ENCODE results near the gene PBX3. TPM values are rescaled to one million over a fixed set of nuclear protein-coding genes. Genes with fewer than 3 reads are reported as not detected.

PBX3 gene
- total RNA-seq, 1 experiment from 2014 or later: 46.0 TPM

- H3K56ac ChIP-seq (ENCODE audit: insufficient read length, low read depth, low read length): no peak overlapping the region
These were observed 58.4 kb downstream of the PBX3 start for GRCh38 chr9:125805586-125805985.

More at GRCh38 chr9:125805586-125805985, 58.4 kb downstream of the PBX3 start:
- no peak overlapping the region for H3K27ac Mint-ChIP-seq
- Histone ChIP-seq H3K9ac (ENCODE audit: extremely low read depth, insufficient read length, low read length) (no peak overlapping the region), H3K4ac (ENCODE audit: low read depth, low read length) (no peak overlapping the region), H3K27ac (ENCODE audit: insufficient read length, low read depth, low read length) (no peak overlapping the region), H2BK120ac (ENCODE audit: low read depth, low read length, poor library complexity, severe bottlenecking) (no peak overlapping the region), H4K91ac (ENCODE audit: insufficient read length, low read depth, low read length) (no peak overlapping the region), H3K79me1 (ENCODE audit: insufficient read depth, low read depth, low read length, poor library complexity, severe bottlenecking) (peaks cover 7% of the 10 kb centered on the region), H3K9me3 (ENCODE audit: control insufficient read depth, low read depth, low read length) (no peaks in the 10 kb centered on the region), H3T11ph (ENCODE audit: low read length) (no peak overlapping the region), H4K8ac (replicated peaks; ENCODE audit: insufficient read length, low read depth, low read length) (no peak overlapping the region), H4K20me1 (ENCODE audit: control insufficient read depth, insufficient read depth, insufficient read length) (no peaks in the 10 kb centered on the region), H3K4me2 (ENCODE audit: insufficient read depth, insufficient read length, low read length) (no peak overlapping the region), H2BK12ac (ENCODE audit: insufficient read length, low read depth, low read length) (no peak overlapping the region), H3K18ac (ENCODE audit: insufficient read length, low read depth, low read length) (no peak overlapping the region), H2BK5ac (ENCODE audit: insufficient read length, low read length) (no peak overlapping the region), H3K23ac (ENCODE audit: insufficient read length, low read depth, low read length) (no peak overlapping the region), H2AFZ (ENCODE audit: low read length) (no peak overlapping the region), H2BK15ac (ENCODE audit: low read depth, low read length) (no peak overlapping the region), H2BK20ac (ENCODE audit: low read depth, low read length, poor library complexity, severe bottlenecking) (no peak overlapping the region), H3K79me2 (ENCODE audit: insufficient read depth, low read length) (peaks cover under 1% of the 10 kb centered on the region; the same call in 1 of the 2 replicates), H3K4me1 (ENCODE audit: insufficient read depth, low read length) (no peaks in the 10 kb centered on the region), H3K23me2 (ENCODE audit: insufficient read length, low read depth, low read length, poor library complexity, severe bottlenecking) (no peaks in the 10 kb centered on the region), H4K5ac (ENCODE audit: insufficient read length, low read depth, low read length) (no peak overlapping the region), H3K14ac (ENCODE audit: insufficient read depth, low read length) (no peak overlapping the region), H2AK5ac (ENCODE audit: insufficient read length, low read length) (no peak overlapping the region), H3K27me3 (ENCODE audit: insufficient read depth, low read length) (no peaks in the 10 kb centered on the region)
- H3K4me1 Mint-ChIP-seq: peaks cover 4 to 6% of the 10 kb centered on the region in 2 experiments; a peak in 1 of 4 replicates
- H3K9me3 Mint-ChIP-seq: no peaks in the 10 kb centered on the region
- no peak overlapping the region for H3K4me3 Mint-ChIP-seq
- TF ChIP-seq, protein P1, sequence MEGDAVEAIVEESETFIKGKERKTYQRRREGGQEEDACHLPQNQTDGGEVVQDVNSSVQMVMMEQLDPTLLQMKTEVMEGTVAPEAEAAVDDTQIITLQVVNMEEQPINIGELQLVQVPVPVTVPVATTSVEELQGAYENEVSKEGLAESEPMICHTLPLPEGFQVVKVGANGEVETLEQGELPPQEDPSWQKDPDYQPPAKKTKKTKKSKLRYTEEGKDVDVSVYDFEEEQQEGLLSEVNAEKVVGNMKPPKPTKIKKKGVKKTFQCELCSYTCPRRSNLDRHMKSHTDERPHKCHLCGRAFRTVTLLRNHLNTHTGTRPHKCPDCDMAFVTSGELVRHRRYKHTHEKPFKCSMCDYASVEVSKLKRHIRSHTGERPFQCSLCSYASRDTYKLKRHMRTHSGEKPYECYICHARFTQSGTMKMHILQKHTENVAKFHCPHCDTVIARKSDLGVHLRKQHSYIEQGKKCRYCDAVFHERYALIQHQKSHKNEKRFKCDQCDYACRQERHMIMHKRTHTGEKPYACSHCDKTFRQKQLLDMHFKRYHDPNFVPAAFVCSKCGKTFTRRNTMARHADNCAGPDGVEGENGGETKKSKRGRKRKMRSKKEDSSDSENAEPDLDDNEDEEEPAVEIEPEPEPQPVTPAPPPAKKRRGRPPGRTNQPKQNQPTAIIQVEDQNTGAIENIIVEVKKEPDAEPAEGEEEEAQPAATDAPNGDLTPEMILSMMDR (conservative IDR thresholded peaks at IDR 0.05): no peak
- peaks cover 0 to 4% (median 0%) of the 10 kb centered on the region in 3 experiments; a peak in 3 of 7 replicates for H3K36me3 Mint-ChIP-seq (ENCODE audit: insufficient read depth in 1 of 3, low read depth in 3 of 3)
- DNase-seq: no peak
- no peaks in the 10 kb centered on the region for H3K27me3 Mint-ChIP-seq (ENCODE audit: low read depth)
